Measurements from ENCODE around the gene GRHL1. TPM values are rescaled to one million over a fixed set of nuclear protein-coding genes. Genes with fewer than 3 reads are reported as not detected.

Gene GRHL1
- total and polyA plus RNA-seq, 9 of the 15 experiments (the other 6 are each of a cell fraction or from before 2014, with no cell fraction given), result 1.7 to 6.1 (median 4.7) TPM

GRCh38 chr2:9967053-9967775, 15.7 kb downstream of the GRHL1 start (continued):
- TF ChIP-seq RAD51 (IDR thresholded peaks at IDR 0.05; ENCODE audit: borderline replicate concordance, low read depth) (peak; percentile 67), ZBTB11 (CRISPR knock-in tag; IDR thresholded peaks at IDR 0.05) (peak in 1 of 3 experiments; percentile 35; a peak in 1 of 6 replicates), EGR1 (conservative IDR thresholded peaks at IDR 0.05) (peak; percentile 35; the same call in 1 of the 2 replicates), ATF7 (IDR thresholded peaks at IDR 0.05) (peak; percentile 69), ZC3H4 (CRISPR knock-in tag; IDR thresholded peaks at IDR 0.05; ENCODE audit: borderline replicate concordance) (no peak), MEF2D (tag; conservative IDR thresholded peaks at IDR 0.05; ENCODE audit: low read depth) (no peak), POLR2B (IDR thresholded peaks at IDR 0.05; ENCODE audit: low read depth, partially characterized antibody) (peak; percentile 22), SAFB (IDR thresholded peaks at IDR 0.05; ENCODE audit: borderline replicate concordance, low read depth, low read length) (no peak), RUNX1 (IDR thresholded peaks at IDR 0.05; ENCODE audit: low read depth) (no peak), MTF1 (CRISPR knock-in tag; IDR thresholded peaks at IDR 0.05; ENCODE audit: borderline replicate concordance) (no peak), SMAD3 (CRISPR knock-in tag; conservative IDR thresholded peaks at IDR 0.05) (no peak), ZC3H11A (IDR thresholded peaks at IDR 0.05; ENCODE audit: low read depth, low read length) (no peak), NCOA2 (IDR thresholded peaks at IDR 0.05; ENCODE audit: partially characterized antibody in 2 of 2) (no peak), ZNF766 (CRISPR knock-in tag; conservative IDR thresholded peaks at IDR 0.05) (peak; percentile 82), NRF1 (conservative IDR thresholded peaks at IDR 0.05 in 1 of 2, IDR thresholded peaks at IDR 0.05 in 1 of 2) (peak; percentile 96), POLR2A (conservative IDR thresholded peaks at IDR 0.05) (no peak; the same call in 1 of the 2 replicates), PML (IDR thresholded peaks at IDR 0.05; ENCODE audit: low read length) (no peak), JUND (IDR thresholded peaks at IDR 0.05; ENCODE audit: borderline replicate concordance, low read depth, low read length) (peak; percentile 81), JUND (tag; IDR thresholded peaks at IDR 0.05; ENCODE audit: borderline replicate concordance, low read depth, low read length) (peak; percentile 66; the same call in 1 of the 3 replicates), ZFX (CRISPR knock-in tag; IDR thresholded peaks at IDR 0.05) (peak; percentile 44; the same call in 1 of the 2 replicates), ARID1B (IDR thresholded peaks at IDR 0.05) (peak; percentile 70; the same call in 1 of the 2 replicates), TEAD1 (CRISPR knock-in tag; IDR thresholded peaks at IDR 0.05) (no peak), RNF2 (IDR thresholded peaks at IDR 0.05) (no peak), ILK (tag; IDR thresholded peaks at IDR 0.05; ENCODE audit: borderline replicate concordance, low read depth) (no peak), ESRRA (IDR thresholded peaks at IDR 0.05; ENCODE audit: borderline replicate concordance, low read depth) (peak; percentile 94)

Data from K562 (cell line).